Muscle of leg (tissue), 11 donors: ENCODE results near the gene FHIP1A. TPM values are rescaled to one million over a fixed set of nuclear protein-coding genes. Genes with fewer than 3 reads are reported as not detected.

Source experiments
- DNase-seq: peaks from one replicate; pipeline ENCODE4 v3.0.0; 2013
- H3K27ac ChIP-seq: one replicate; pipeline ENCODE4 v1.5.1; 2013; ENCODE audit warnings: mild to moderate bottlenecking, low read length, control low read depth
- H3K27me3 ChIP-seq: one replicate; pipeline ENCODE4 v1.6.1; 2013; ENCODE audit warnings: low read length; ENCODE audit not compliant: control insufficient read depth, insufficient read depth
- H3K36me3 ChIP-seq: one replicate; pipeline ENCODE4 v1.6.1; 2013; ENCODE audit warnings: low read length; ENCODE audit not compliant: control insufficient read depth, insufficient read depth
- H3K4me1 ChIP-seq: one replicate; pipeline ENCODE4 v1.6.1; 2013; ENCODE audit warnings: low read length; ENCODE audit not compliant: control insufficient read depth, insufficient read depth
- H3K4me3 ChIP-seq: one replicate; pipeline ENCODE4 v1.5.1; 2013; ENCODE audit warnings: low read length, control low read depth
- H3K9me3 ChIP-seq: replicated peaks from 2 replicates; pipeline ENCODE4 v1.6.1; 2013; ENCODE audit warnings: low read depth, low read length; ENCODE audit not compliant: control insufficient read depth
- WGBS: methylation state at CpG from one replicate; pipeline ENCODE4 v1.1.5; 2013; ENCODE audit warnings: missing lambda C conversion rate; ENCODE audit not compliant: insufficient coverage; 5-methylcytosine and 5-hydroxymethylcytosine counted together
- polyA plus RNA-seq, 8 donors: library from polyadenylated mRNA; unstranded; fragments of 120-200 nt; gene quantifications; one replicate each; pipeline versions ENCODE4 v1.2.1 to v1.2.3, GENCODE V29; 2013; ENCODE audit warnings: inconsistent platforms in 1 of 8, low replicate concordance in 1 of 8; ENCODE audit not compliant: insufficient read length in 8 of 8, insufficient read depth in 1 of 8
- total RNA-seq: library from RNA; stranded (reverse); fragments of 120-200 nt; gene quantifications from one replicate; pipeline ENCODE4 v1.2.4, GENCODE V29; 2013

The FHIP1A gene
- total and polyA plus RNA-seq, 9 donors: 2.9 to 11.0 (median 7.0) TPM

DNA sequence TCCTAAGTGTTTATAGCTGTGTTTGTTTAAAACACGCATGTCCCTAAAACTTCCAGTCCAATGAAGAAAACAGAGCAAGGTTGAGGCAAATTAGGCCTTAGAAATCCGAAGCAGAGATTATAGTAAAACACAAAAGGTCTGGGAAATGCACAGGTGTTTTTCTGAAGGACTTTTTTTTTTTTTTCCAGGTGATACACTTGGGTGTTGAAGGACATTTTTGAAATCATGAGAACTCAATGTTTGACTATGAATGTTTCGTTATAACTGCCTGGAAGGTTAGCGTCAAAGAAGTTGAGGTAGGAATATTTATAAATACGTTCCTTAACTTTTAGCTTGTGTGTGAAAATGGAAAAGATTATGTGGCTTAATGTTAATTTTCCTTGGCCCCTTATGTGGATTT is 45.5 kb downstream of the FHIP1A start:
- Histone ChIP-seq H3K27ac (no peak overlapping the region), H3K27me3 (no peaks in the 10 kb centered on the region), H3K36me3 (no peaks in the 10 kb centered on the region), H3K4me1 (no peaks in the 10 kb centered on the region), H3K9me3 (no peaks in the 10 kb centered on the region), H3K4me3 (no peak overlapping the region)
- no peak for DNase-seq
- WGBS: 70% methylated on average over 2 of the region's 5 CpGs

DNA sequence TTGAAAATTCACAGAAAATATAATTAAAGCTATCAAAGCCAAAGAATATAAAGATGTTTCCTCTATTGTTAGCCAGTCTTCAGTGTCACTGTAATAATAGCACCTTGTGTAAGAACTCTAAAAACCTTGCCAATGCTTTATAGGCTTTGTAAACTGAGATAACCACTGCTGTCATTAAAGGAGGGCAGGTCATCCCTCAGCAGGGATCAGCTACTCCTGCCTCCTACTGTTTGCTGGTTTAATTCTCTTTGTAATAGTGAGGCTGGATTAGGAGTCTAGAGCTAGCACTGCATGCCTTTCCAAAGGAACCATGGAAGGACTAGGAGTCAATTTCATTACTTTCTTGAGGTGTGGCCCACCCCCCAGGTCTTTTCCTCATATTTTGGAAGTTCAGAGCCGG is 46.2 kb downstream of the FHIP1A start:
- no peak overlapping the region for H3K27ac ChIP-seq
- no peak for DNase-seq
- no peak overlapping the region for H3K4me3 ChIP-seq
- WGBS: 17% methylated on average over 1 of the region's 1 CpG
- no peaks in the 10 kb centered on the region for H3K27me3 ChIP-seq
- no peaks in the 10 kb centered on the region for H3K36me3 ChIP-seq
- no peaks in the 10 kb centered on the region for H3K9me3 ChIP-seq
- H3K4me1 ChIP-seq: no peaks in the 10 kb centered on the region

DNA sequence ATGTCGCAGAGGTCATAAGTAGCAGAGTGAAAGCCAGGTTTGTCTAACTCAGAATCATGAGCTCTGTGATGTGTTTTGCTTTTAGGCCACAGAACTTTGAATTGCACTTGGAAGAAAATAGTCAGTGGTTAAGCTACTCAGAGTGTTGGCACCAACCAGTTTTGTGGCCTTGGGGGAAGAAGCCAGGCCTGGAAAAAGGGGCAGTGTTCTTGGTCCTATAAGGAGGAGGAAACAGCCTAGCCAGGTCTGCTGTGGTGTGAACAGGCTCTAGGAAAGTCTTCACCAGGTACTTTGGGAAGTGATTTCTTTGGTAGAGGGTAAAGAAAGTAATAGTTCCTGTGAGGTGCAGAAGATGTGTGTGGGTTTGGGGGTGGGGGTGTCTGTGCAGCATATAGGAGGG is 49.2 kb downstream of the FHIP1A start:
- H3K27me3 ChIP-seq: no peaks in the 10 kb centered on the region
- no peaks in the 10 kb centered on the region for H3K4me1 ChIP-seq
- H3K27ac ChIP-seq: no peak overlapping the region
- no peaks in the 10 kb centered on the region for H3K9me3 ChIP-seq
- H3K36me3 ChIP-seq: no peaks in the 10 kb centered on the region
- no CpG with 5 or more reads among the region's 1 CpG for WGBS
- no peak for DNase-seq
- H3K4me3 ChIP-seq: no peak overlapping the region

Other genes with a start within 250 kb of the FHIP1A start
- gene PRSS48, start 132.0 kb upstream of the FHIP1A start, total RNA-seq: not detected
- under 1 TPM in 1 of 8 donors, not detected in 7; 0.13 TPM for gene PRSS48, start 132.0 kb upstream of the FHIP1A start, polyA plus RNA-seq
- gene SH3D19, start 83.6 kb upstream of the FHIP1A start, total RNA-seq: 29.3 TPM
- 10 to 100 TPM; 23.5 to 41.7 (median 27.0) TPM for gene SH3D19, start 83.6 kb upstream of the FHIP1A start, polyA plus RNA-seq